ENCODE results near the gene PIANP.
"Not testable (repeated sequence)": the region's sequence is repeated elsewhere in the genome, so short reads cannot be mapped to it uniquely, and the experiment has no call there.

PIANP gene

GRCh38 chr12:6700646-6701051, at the start of gene PIANP:
TSS of gene PIANP (minus strand) at chr12:6700815. CDS start at chr12:6698061, 2,754 bp downstream.
- H4K20me1 ChIP-seq (ENCODE audit: insufficient read depth, low read length) = no peaks in the 10 kb centered on the region
- no peaks in the 10 kb centered on the region for H3K4me1 ChIP-seq (ENCODE audit: insufficient read depth, low read length)
- no peaks in the 10 kb centered on the region for H3K79me2 ChIP-seq (ENCODE audit: insufficient read depth, low read length)
- TF ChIP-seq EZH2 (IDR thresholded peaks at IDR 0.05; ENCODE audit: borderline replicate concordance, low read depth, low read length, severe bottlenecking) (no peak), CTCF (IDR thresholded peaks at IDR 0.05; ENCODE audit: borderline replicate concordance, extremely low read depth, low read length, poor library complexity, severe bottlenecking) (no peak)
- no peak within 1 kb of the TSS for H3K27ac ChIP-seq (ENCODE audit: low read length)
- H3K36me3 ChIP-seq (ENCODE audit: insufficient read depth, low read length) = no peaks in the 10 kb centered on the region
- DNase-seq = no peak
- ATAC-seq (ENCODE audit: insufficient read depth, low read depth) = no peak
- no peaks in the 10 kb centered on the region for H3K9me3 ChIP-seq (ENCODE audit: insufficient read depth, low read length, severe bottlenecking)
- no peak within 1 kb of the TSS for H3K9ac ChIP-seq (ENCODE audit: low read depth, low read length)
- peaks cover 23% of the 10 kb centered on the region for H3K27me3 ChIP-seq (ENCODE audit: insufficient read depth, low read length, poor library complexity)
- no peak within 1 kb of the TSS for H3K4me2 ChIP-seq (ENCODE audit: insufficient read depth, low read length)
- H3K4me3 ChIP-seq (ENCODE audit: low read depth in 1 of 2, low read length in 2 of 2) = no peak within 1 kb of the TSS
- no peak within 1 kb of the TSS for H2AFZ ChIP-seq (ENCODE audit: low read depth, low read length)

GRCh38 chr12:6748761-6749160, 48.1 kb upstream of the PIANP start:
- no peak for ATAC-seq (ENCODE audit: insufficient read depth, low read depth)
- H3K36me3 ChIP-seq (ENCODE audit: insufficient read depth, low read length) = peaks cover 64% of the 10 kb centered on the region
- no peak overlapping the region for H3K4me3 ChIP-seq (ENCODE audit: low read depth in 1 of 2, low read length in 2 of 2)

GRCh38 chr12:6747216-6747615, 46.6 kb upstream of the PIANP start:
- Histone ChIP-seq H3K79me2 (ENCODE audit: insufficient read depth, low read length) (peaks cover 16% of the 10 kb centered on the region), H3K36me3 (ENCODE audit: insufficient read depth, low read length) (peaks cover 64% of the 10 kb centered on the region)

More at GRCh38 chr12:6748761-6749160, 48.1 kb upstream of the PIANP start:
- Histone ChIP-seq H3K9me3 (ENCODE audit: insufficient read depth, low read length, severe bottlenecking) (no peaks in the 10 kb centered on the region), H2AFZ (ENCODE audit: low read depth, low read length) (no peak overlapping the region), H3K4me2 (ENCODE audit: insufficient read depth, low read length) (no peak overlapping the region), H3K27me3 (ENCODE audit: insufficient read depth, low read length, poor library complexity) (no peaks in the 10 kb centered on the region), H3K27ac (ENCODE audit: low read length) (no peak overlapping the region), H3K9ac (ENCODE audit: low read depth, low read length) (no peak overlapping the region), H3K4me1 (ENCODE audit: insufficient read depth, low read length) (peaks cover 23% of the 10 kb centered on the region), H4K20me1 (ENCODE audit: insufficient read depth, low read length) (peaks cover 13% of the 10 kb centered on the region), H3K79me2 (ENCODE audit: insufficient read depth, low read length) (peaks cover 26% of the 10 kb centered on the region)
- DNase-seq = no peak
- no peak for TF ChIP-seq EZH2 (IDR thresholded peaks at IDR 0.05; ENCODE audit: borderline replicate concordance, low read depth, low read length, severe bottlenecking)
- TF ChIP-seq CTCF (IDR thresholded peaks at IDR 0.05; ENCODE audit: borderline replicate concordance, extremely low read depth, low read length, poor library complexity, severe bottlenecking) = no peak

GRCh38 chr12:6745741-6746525, 45.3 kb upstream of the PIANP start:
- Histone ChIP-seq H3K36me3 (ENCODE audit: insufficient read depth, low read length) (peaks cover 51% of the 10 kb centered on the region), H3K27ac (ENCODE audit: low read length) (no peak overlapping the region), H3K9me3 (ENCODE audit: insufficient read depth, low read length, severe bottlenecking) (no peaks in the 10 kb centered on the region), H3K4me3 (ENCODE audit: low read depth in 1 of 2, low read length in 2 of 2) (no peak overlapping the region), H4K20me1 (ENCODE audit: insufficient read depth, low read length) (peaks cover 6% of the 10 kb centered on the region; the same call in 1 of the 2 replicates), H3K9ac (ENCODE audit: low read depth, low read length) (0 out of 2 replicates have a peak overlapping the region, but pooled peaks have one; percentile 15), H3K4me1 (ENCODE audit: insufficient read depth, low read length) (0 out of 2 replicates have a peak, but pooled peaks cover 2% of the 10 kb centered on the region), H3K4me2 (ENCODE audit: insufficient read depth, low read length) (no peak overlapping the region), H2AFZ (ENCODE audit: low read depth, low read length) (no peak overlapping the region), H3K79me2 (ENCODE audit: insufficient read depth, low read length) (peaks cover 6% of the 10 kb centered on the region; the same call in 1 of the 2 replicates), H3K27me3 (ENCODE audit: insufficient read depth, low read length, poor library complexity) (no peaks in the 10 kb centered on the region)
- TF ChIP-seq EZH2 (IDR thresholded peaks at IDR 0.05; ENCODE audit: borderline replicate concordance, low read depth, low read length, severe bottlenecking) (no peak), CTCF (IDR thresholded peaks at IDR 0.05; ENCODE audit: borderline replicate concordance, extremely low read depth, low read length, poor library complexity, severe bottlenecking) (no peak)
- DNase-seq = no peak
- peak; percentile 59 for ATAC-seq (ENCODE audit: insufficient read depth, low read depth)

More at GRCh38 chr12:6747216-6747615, 46.6 kb upstream of the PIANP start:
- no peak overlapping the region; the same call in 1 of the 2 replicates for H3K27ac ChIP-seq (ENCODE audit: low read length)
- no peak overlapping the region for H3K4me3 ChIP-seq (ENCODE audit: low read depth in 1 of 2, low read length in 2 of 2)
- ATAC-seq (ENCODE audit: insufficient read depth, low read depth) = no peak
- H3K4me2 ChIP-seq (ENCODE audit: insufficient read depth, low read length) = no peak overlapping the region
- H2AFZ ChIP-seq (ENCODE audit: low read depth, low read length) = no peak overlapping the region
- TF ChIP-seq EZH2 (IDR thresholded peaks at IDR 0.05; ENCODE audit: borderline replicate concordance, low read depth, low read length, severe bottlenecking) = no peak
- H4K20me1 ChIP-seq (ENCODE audit: insufficient read depth, low read length) = peaks cover 13% of the 10 kb centered on the region
- H3K27me3 ChIP-seq (ENCODE audit: insufficient read depth, low read length, poor library complexity) = no peaks in the 10 kb centered on the region
- no peak for DNase-seq
- no peak overlapping the region for H3K9ac ChIP-seq (ENCODE audit: low read depth, low read length)
- H3K9me3 ChIP-seq (ENCODE audit: insufficient read depth, low read length, severe bottlenecking) = no peaks in the 10 kb centered on the region
- H3K4me1 ChIP-seq (ENCODE audit: insufficient read depth, low read length) = peaks cover 15% of the 10 kb centered on the region

- H3K9me3 ChIP-seq (ENCODE audit: insufficient read depth, low read length, severe bottlenecking); H2AFZ ChIP-seq (ENCODE audit: low read depth, low read length); H3K4me1 ChIP-seq (ENCODE audit: insufficient read depth, low read length); H3K4me3 ChIP-seq (ENCODE audit: low read depth in 1 of 2, low read length in 2 of 2); ATAC-seq (ENCODE audit: insufficient read depth, low read depth); H3K27ac ChIP-seq (ENCODE audit: low read length); H4K20me1 ChIP-seq (ENCODE audit: insufficient read depth, low read length); DNase-seq; H3K79me2 ChIP-seq (ENCODE audit: insufficient read depth, low read length); H3K27me3 ChIP-seq (ENCODE audit: insufficient read depth, low read length, poor library complexity); H3K9ac ChIP-seq (ENCODE audit: low read depth, low read length); H3K4me2 ChIP-seq (ENCODE audit: insufficient read depth, low read length): not testable (repeated sequence)
- peaks cover 26% of the 10 kb centered on the region for H3K36me3 ChIP-seq (ENCODE audit: insufficient read depth, low read length)
These were observed 42.7 kb upstream of the PIANP start for GRCh38 chr12:6743300-6743699.
